ENCODE data around the gene MBNL3.

DNA sequence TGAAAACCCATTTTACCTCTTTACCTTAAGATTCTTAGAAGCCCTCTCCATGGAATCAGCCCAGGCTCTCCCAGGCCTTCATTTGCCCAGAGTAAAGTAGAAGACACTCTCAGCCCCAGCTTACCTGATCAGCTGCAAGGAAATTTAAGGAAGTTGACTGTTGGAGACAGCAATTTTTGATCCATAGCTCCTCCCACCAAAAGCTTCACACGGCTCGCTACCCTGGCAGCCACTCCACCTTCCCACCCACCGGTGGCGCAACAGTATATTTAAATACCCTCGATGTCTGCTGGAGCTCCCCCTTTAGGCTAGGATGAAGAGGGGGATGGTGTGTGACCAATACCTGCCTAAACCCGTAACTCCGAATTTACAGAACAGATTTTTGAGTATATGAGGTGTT lies 75.4 kb downstream of the MBNL3 start:
- TF ChIP-seq EP300 (IDR thresholded peaks at IDR 0.05) (no peak), POLR2A (IDR thresholded peaks at IDR 0.05) (no peak), POLR2AphosphoS5 (IDR thresholded peaks at IDR 0.05) (no peak)
- TF ChIP-seq, protein P1, sequence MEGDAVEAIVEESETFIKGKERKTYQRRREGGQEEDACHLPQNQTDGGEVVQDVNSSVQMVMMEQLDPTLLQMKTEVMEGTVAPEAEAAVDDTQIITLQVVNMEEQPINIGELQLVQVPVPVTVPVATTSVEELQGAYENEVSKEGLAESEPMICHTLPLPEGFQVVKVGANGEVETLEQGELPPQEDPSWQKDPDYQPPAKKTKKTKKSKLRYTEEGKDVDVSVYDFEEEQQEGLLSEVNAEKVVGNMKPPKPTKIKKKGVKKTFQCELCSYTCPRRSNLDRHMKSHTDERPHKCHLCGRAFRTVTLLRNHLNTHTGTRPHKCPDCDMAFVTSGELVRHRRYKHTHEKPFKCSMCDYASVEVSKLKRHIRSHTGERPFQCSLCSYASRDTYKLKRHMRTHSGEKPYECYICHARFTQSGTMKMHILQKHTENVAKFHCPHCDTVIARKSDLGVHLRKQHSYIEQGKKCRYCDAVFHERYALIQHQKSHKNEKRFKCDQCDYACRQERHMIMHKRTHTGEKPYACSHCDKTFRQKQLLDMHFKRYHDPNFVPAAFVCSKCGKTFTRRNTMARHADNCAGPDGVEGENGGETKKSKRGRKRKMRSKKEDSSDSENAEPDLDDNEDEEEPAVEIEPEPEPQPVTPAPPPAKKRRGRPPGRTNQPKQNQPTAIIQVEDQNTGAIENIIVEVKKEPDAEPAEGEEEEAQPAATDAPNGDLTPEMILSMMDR (IDR thresholded peaks at IDR 0.05) = no peak

Measured in sigmoid colon (tissue), 4 donors.